ENCODE results near the gene CPNE5.

The CPNE5 gene

GRCh38 chr6:36833182-36833789, 6.0 kb downstream of the CPNE5 start:
- DNase-seq: no peak

DNA sequence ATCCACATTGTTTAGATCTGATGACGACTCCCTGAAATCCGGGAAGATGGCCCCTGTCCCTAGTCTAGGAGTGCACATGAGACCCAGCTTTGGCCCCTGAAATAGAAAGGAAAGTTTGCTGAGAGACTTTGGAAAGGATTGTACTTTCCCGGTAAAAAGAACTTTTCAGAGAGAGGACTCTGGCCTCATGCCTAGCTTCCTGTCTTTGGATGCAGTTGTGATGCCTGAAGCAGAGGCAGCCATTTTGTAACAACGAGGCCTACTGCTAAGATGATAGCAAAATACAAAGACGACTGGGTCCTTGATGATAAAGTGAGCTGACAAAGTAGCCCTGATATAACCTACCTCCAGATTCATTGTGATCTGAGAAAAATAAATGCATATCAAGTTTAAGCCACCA, 6.9 kb downstream of the CPNE5 start:
- no peak for DNase-seq

- no peak for DNase-seq
Observed at GRCh38 chr6:36830577-36830976, 8.7 kb downstream of the CPNE5 start.

- DNase-seq: no peak
Observed at GRCh38 chr6:36829919-36830544, 9.2 kb downstream of the CPNE5 start.

GRCh38 chr6:36827261-36828079, 11.8 kb downstream of the CPNE5 start:
- DNase-seq: no peak

- no peak for DNase-seq
Observed at GRCh38 chr6:36826520-36827227, 12.6 kb downstream of the CPNE5 start.

DNA sequence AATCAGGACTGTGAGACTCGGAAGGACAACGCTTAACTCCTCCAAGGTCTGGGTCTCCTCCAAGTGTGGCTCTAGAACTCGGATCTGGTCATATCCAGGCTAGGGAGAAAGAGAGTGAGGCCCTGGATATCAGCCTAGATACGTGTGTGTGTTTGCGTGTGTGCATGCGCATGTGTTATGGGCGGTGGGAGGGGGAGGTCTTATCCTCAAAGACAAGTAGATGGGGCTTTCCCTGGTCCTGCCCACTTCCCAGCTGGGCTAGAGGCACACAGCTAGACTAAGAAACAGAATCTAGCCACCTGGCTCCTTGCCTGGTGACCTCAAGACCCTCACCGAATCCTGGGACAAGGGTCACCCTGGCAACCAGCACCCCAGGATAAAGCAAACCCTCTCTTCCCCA, 13.2 kb downstream of the CPNE5 start:
- DNase-seq: no peak

DNA sequence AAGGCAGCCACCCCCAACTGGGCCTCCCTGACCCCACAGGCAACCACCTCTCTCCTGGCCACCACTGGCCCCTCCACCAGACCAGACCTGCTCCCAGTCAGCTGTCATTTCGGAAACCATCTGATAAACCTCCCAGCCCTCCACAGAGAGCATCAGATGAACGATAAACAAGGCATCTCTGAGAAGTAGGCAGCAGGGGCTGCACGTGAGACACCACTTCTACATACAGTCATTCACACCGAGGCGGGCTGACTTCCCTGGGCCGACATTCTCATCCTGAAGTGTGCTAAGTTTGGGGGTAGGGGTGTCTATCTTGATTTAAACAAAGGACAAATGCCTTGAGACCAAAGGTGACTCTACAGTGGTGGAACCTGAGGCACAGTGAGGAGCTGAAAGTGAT, 13.8 kb downstream of the CPNE5 start:
- DNase-seq: no peak

DNA sequence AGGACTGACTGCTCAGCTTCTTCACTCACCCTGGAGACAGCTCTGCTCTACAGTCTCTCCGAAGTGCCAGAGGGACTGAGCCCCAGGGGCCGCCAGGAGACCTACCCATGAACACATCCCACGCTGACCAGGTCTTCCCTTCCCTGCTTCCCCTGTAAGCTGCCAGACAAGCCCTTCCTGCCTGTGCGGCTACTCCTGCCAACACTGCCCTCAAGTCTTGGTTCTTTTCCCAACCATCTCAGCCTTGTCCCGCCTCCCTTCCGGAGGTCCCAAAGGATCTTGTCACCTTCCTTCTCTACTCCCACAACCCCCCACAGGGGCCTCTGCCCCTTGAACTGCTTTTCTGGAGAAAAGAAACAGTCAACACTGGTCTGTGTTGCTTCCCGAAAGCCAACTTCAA, 15.0 kb downstream of the CPNE5 start:
- no peak for DNase-seq

- no peak for DNase-seq
Observed at GRCh38 chr6:36823421-36824096, 15.7 kb downstream of the CPNE5 start.

- DNase-seq: no peak
Observed at GRCh38 chr6:36822506-36823269, 16.6 kb downstream of the CPNE5 start.

DNA sequence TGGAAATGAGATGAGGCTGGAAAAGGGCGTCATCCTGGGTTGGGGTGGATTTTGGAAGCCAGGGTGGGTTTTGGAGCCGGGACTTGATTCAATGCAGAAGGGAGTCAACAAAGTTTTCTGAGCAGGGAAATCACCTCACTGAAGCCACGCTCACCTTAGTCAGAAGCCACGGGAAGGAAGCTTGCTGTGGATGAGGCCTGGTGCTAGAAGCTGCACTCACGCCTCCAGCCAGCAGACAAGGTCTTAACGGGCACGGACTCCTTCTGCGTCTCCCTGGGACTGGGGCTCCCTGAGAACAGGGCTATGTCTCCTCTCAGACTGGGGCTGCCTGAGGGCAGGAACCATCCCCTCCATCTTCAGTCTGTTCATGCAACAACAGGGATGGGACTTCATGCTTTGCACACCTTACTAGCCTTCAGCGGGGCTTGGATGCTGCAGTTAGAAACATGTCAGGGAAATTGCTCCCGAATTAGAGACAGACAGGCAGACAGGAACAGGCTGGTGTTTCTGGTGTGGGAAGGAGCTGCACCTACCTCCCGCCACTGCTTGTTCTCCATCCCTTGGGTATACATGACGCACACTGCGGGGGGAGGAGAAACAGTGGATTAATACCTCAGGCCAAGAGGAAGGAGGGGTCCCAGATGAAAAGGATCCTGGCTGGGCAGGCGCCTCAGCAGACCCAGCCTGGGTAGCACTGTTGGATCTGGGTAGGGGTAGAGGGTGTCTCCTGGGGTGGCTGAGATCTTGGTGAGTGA, 17.5 kb downstream of the CPNE5 start:
- DNase-seq: no peak

- DNase-seq: no peak
Observed at GRCh38 chr6:36820700-36821580, 18.3 kb downstream of the CPNE5 start.

- DNase-seq: no peak
Observed at GRCh38 chr6:36818756-36819155, 20.5 kb downstream of the CPNE5 start.

GRCh38 chr6:36817847-36818246, 21.4 kb downstream of the CPNE5 start:
- DNase-seq: no peak

- no peak for DNase-seq
Observed at GRCh38 chr6:36817176-36817817, 21.9 kb downstream of the CPNE5 start.

- no peak for DNase-seq
Observed at GRCh38 chr6:36815962-36816735, 23.1 kb downstream of the CPNE5 start.

DNA sequence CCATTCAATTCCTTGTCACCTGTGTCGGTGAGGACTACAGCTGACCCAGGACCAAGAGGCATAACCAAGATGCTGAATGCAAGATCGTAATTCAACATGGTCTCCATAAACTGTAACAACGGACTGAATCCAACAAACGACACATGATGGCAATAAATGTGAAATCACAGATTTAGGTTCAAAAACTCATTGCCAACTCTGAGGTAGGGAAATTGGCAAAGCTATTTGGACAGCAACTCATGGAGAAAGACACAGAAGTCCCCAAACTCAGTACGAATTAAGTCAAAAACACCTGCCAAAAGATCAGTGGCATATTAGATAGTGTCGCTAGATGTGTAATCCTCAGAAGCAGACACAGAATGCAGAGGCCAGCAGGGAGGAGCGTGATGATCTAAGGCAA, 25.0 kb downstream of the CPNE5 start:
- no peak for DNase-seq

DNA sequence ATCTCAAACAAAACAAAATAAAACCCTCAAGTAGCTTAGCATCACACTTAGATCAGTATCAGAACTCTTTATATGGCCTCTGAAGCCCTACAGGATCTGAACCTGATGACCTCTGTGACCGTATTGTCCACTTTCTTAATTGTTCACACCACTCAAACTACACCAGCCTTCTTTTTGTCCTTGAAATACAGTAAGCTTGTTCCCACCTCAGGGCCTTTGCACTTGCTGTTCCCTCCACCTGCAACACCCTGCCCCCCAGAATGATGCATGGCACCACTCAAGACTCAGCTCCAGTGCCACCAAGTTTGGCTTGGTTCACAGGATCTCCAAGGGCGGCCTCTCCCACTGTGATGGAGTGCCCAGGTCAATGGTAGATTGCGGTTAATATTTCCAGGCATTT, 25.7 kb downstream of the CPNE5 start:
- no peak for DNase-seq

Measured in NCI-H1436 treated with DMSO at 0.1 percent for 48 hours (cell line).